Thyroid gland (tissue), 4 donors: ENCODE data around the gene GLI2. TPM values are rescaled to one million over a fixed set of nuclear protein-coding genes. Genes with fewer than 3 reads are reported as not detected.

Experiments
- DNase-seq, 2 donors: peaks; one replicate each; pipeline ENCODE4 v3.0.0-alpha.2; 2019
- H3K27ac ChIP-seq, 3 donors: fragments of 200-600 bp; sonication (generic); 1 replicate in 2 of 3; 2 replicates in 1 of 3; pipeline ENCODE4 v1.5.1; 2016 to 2019; ENCODE audit warnings: mild to moderate bottlenecking in 1 of 3, moderate library complexity in 1 of 3
- H3K27me3 ChIP-seq: fragments of 200-600 bp; sonication (generic); one replicate; pipeline ENCODE4 v1.5.1; 2019
- H3K36me3 ChIP-seq, 2 donors: fragments of 200-600 bp; sonication (generic); one replicate each; pipeline ENCODE4 v1.5.1; 2016 to 2019
- H3K4me1 ChIP-seq, 2 donors: fragments of 200-600 bp; sonication (generic); one replicate each; pipeline ENCODE4 v1.5.1; 2017 to 2019
- H3K4me3 ChIP-seq, 3 donors: fragments of 200-600 bp; sonication (generic); replicated peaks in 1 of 3; 1 replicate in 2 of 3; 2 replicates in 1 of 3; pipeline ENCODE4 v1.5.1; 2016; ENCODE audit warnings: mild to moderate bottlenecking in 1 of 3
- H3K9me3 ChIP-seq: fragments of 200-600 bp; sonication (generic); one replicate; pipeline ENCODE4 v1.5.1; 2017
- CTCF ChIP-seq, 6 experiments: fragments of 200-600 bp in 3 of 6; fragments of 450-650 bp in 3 of 6; sonication (generic) in 3 of 6; IDR thresholded peaks; one replicate each; pipeline ENCODE4 v1.5.1; 2016 to 2019; ENCODE audit warnings: antibody characterized with exemption in 6 of 6, mild to moderate bottlenecking in 2 of 6, inconsistent platforms in 1 of 6, moderate library complexity in 1 of 6
- POLR2A ChIP-seq, 2 donors: fragments of 450-650 bp; IDR thresholded peaks; one replicate each; pipeline ENCODE4 v1.6.1; 2017; ENCODE audit warnings: antibody characterized with exemption in 2 of 2, mild to moderate bottlenecking in 2 of 2, moderate library complexity in 1 of 2
- WGBS, 2 donors: methylation state at CpG; one replicate each; pipeline ENCODE4 v1.1.5; 2017; 5-methylcytosine and 5-hydroxymethylcytosine counted together
- intact Hi-C: fragments of 100-400 bp; cut with DNase I; formaldehyde crosslinking; loops from one replicate; pipeline ENCODE4 v1.15.1; 2023
- total RNA-seq, 4 donors: library from RNA; depleted of rRNA; stranded (reverse); fragments of >200 nt; gene quantifications; one replicate each; pipeline ENCODE4 v1.2.3, GENCODE V29; 2016

Gene GLI2
- total RNA-seq, 4 donors from 2014 or later = 1.1 to 1.4 (median 1.3) TPM

- H3K9me3 ChIP-seq = no peaks in the 10 kb centered on the region
- WGBS, 2 donors = 63% methylated on average over 7 of the region's 7 CpGs
- H3K36me3 ChIP-seq = no peaks in the 10 kb centered on the region
- H3K4me1 ChIP-seq = peaks cover 25 to 40% of the 10 kb centered on the region in 2 donors
- no peaks in the 10 kb centered on the region for H3K27me3 ChIP-seq
- DNase-seq = no peak
- H3K27ac ChIP-seq = peak overlapping the region in 2 of 3 donors; percentile 10 to 39
- peak overlapping the region in 1 of 3 donors; percentile 27 for H3K4me3 ChIP-seq
- intact Hi-C loops = no loop called here
- TF ChIP-seq POLR2A (IDR thresholded peaks at IDR 0.05) (no peak), CTCF (IDR thresholded peaks at IDR 0.05) (no peak)
These were observed 2.4 kb downstream of the GLI2 start for GRCh38 chr2:120738117-120738516.

GRCh38 chr2:120738786-120739437 lies 3.2 kb downstream of the GLI2 start:
- no peak for DNase-seq
- intact Hi-C loops = no loop called here

GRCh38 chr2:120739438-120740090 lies 3.9 kb downstream of the GLI2 start:
- Histone ChIP-seq H3K27me3 (no peaks in the 10 kb centered on the region), H3K4me1 (peaks cover 25 to 40% of the 10 kb centered on the region in 2 donors), H3K36me3 (no peaks in the 10 kb centered on the region), H3K4me3 (no peak overlapping the region), H3K27ac (no peak overlapping the region), H3K9me3 (no peaks in the 10 kb centered on the region)
- no peak for DNase-seq
- TF ChIP-seq CTCF (IDR thresholded peaks at IDR 0.05) (no peak), POLR2A (IDR thresholded peaks at IDR 0.05) (no peak)
- WGBS, 2 donors = 63 to 76% methylated on average over 8 of the region's 8 CpGs
- intact Hi-C loops = no loop called here

More at GRCh38 chr2:120738786-120739437, 3.2 kb downstream of the GLI2 start:
- Histone ChIP-seq H3K4me3 (no peak overlapping the region), H3K27ac (no peak overlapping the region), H3K9me3 (no peaks in the 10 kb centered on the region), H3K27me3 (no peaks in the 10 kb centered on the region), H3K36me3 (no peaks in the 10 kb centered on the region), H3K4me1 (peaks cover 25 to 40% of the 10 kb centered on the region in 2 donors)
- 45% methylated on average over 10 of the region's 10 CpGs for WGBS, 2 donors
- TF ChIP-seq CTCF (IDR thresholded peaks at IDR 0.05) (no peak), POLR2A (IDR thresholded peaks at IDR 0.05) (no peak)

- no peaks in the 10 kb centered on the region for H3K27me3 ChIP-seq
- intact Hi-C loops = no loop called here
- no peaks in the 10 kb centered on the region for H3K9me3 ChIP-seq
- no peak overlapping the region for H3K4me3 ChIP-seq
- DNase-seq = no peak
- no peak overlapping the region for H3K27ac ChIP-seq
- no peaks in the 10 kb centered on the region for H3K36me3 ChIP-seq
- 72 to 82% methylated on average over 8 of the region's 8 CpGs for WGBS, 2 donors
- peaks cover 25 to 37% of the 10 kb centered on the region in 2 donors for H3K4me1 ChIP-seq
- no peak for TF ChIP-seq CTCF (IDR thresholded peaks at IDR 0.05)
These were observed 4.7 kb downstream of the GLI2 start for GRCh38 chr2:120740375-120740764.
